Hypothalamus (tissue), 51 donors: ENCODE measurements around the gene FRMD1.

ENCODE experiments used
- DNase-seq, 51 donors: peaks; one replicate each; lab custom pipeline; 2025; lab: John Stamatoyannopoulos, UW

FRMD1 gene

GRCh38 chr6:168078943-168079405 is at the start of gene FRMD1:
Gene FRMD1, minus strand, starts transcription at chr6:168079212. Its CDS starts 118 bp downstream, at chr6:168079094.
- no peak for DNase-seq

GRCh38 chr6:168128006-168128630 is 49.1 kb upstream of the FRMD1 start:
- DNase-seq = no peak

GRCh38 chr6:168127384-168127868 is 48.4 kb upstream of the FRMD1 start:
- no peak for DNase-seq

DNA sequence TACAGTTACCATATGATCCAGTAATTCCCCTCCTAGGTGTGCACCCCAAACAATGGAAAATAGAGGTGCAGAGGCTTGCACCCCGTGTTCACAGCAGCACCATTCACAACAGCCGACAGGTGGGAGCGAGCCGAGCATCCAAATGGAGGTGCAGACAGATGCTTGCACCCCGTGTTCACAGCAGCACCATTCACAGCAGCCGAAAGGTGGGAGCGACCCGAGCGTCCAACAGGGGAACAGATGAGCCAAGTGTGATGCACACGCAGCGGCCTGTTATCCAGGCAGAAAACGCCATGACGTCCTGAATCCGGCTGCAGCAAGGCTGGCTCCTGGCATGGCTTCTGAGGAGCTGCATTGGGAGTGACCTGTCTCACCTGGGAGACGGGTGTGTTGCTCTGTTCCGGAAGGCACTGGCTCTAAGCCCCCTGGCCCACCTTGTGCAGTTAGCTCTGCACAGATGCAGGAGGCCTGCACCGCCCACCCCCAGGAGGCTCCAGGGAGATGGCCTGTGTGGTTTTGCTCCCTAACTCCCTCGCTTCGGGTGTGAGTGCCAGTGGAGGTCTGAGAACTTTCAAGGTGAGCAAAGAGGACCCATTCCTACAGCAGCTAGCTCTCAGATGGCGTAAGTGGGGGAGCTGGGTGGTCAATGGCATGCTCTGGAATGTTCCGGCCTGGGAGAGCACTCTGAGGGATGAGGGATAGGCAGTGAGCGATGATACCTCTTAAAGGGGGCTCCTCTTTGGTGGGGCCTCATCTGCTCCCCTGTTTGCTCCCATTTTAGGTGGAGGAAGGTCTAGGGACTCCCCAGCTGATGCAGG is 47.8 kb upstream of the FRMD1 start:
- no peak for DNase-seq

GRCh38 chr6:168125429-168126001 is 46.5 kb upstream of the FRMD1 start:
- no peak for DNase-seq

GRCh38 chr6:168124921-168125320 is 45.9 kb upstream of the FRMD1 start:
- no peak for DNase-seq

GRCh38 chr6:168124158-168124557 is 45.1 kb upstream of the FRMD1 start:
- DNase-seq = no peak

GRCh38 chr6:168123165-168123911 is 44.3 kb upstream of the FRMD1 start:
- no peak for DNase-seq

DNA sequence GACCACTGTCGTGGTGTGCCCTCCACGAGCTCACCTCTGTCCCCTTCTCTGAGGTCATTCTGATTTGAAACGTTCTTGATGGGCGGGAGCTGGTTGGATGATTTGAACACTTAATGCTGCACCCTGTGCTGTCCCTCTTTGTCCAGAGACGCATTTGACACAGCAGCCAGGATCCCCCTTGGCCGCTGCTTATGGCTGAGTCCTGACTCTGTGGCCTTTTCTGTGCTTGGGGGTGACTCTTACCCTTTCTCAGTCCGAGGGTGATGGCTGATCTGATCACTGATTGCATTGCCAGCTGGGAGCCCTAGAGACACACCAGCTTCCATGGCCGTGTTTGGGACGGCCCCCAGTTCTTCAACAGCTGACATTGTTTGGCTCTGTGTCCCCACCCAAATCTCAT is 43.5 kb upstream of the FRMD1 start:
- no peak for DNase-seq

GRCh38 chr6:168122011-168122410 is 43.0 kb upstream of the FRMD1 start:
- no peak for DNase-seq

DNA sequence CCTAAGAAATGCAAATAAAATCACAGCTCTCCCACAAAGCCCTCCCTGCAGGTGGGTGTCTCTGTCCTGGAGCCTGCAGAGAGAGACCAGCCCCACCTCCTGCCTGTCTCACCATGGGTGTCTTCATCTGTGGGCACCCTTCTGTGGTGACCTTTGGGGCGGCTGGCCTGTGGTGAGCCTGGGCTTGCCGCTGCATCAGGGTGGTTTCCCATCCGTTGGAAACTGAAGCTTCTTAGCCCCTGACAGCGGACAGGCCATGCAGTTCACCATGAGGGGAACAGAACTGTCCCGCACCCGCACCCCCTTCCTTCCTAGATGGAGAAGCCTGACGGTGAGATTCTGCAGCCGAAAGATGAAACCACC is 42.3 kb upstream of the FRMD1 start:
- DNase-seq = no peak

GRCh38 chr6:168120390-168121302 is 41.6 kb upstream of the FRMD1 start:
- DNase-seq = no peak

- no peak for DNase-seq
Measured at GRCh38 chr6:168119539-168119938, 40.5 kb upstream of the FRMD1 start.

DNA sequence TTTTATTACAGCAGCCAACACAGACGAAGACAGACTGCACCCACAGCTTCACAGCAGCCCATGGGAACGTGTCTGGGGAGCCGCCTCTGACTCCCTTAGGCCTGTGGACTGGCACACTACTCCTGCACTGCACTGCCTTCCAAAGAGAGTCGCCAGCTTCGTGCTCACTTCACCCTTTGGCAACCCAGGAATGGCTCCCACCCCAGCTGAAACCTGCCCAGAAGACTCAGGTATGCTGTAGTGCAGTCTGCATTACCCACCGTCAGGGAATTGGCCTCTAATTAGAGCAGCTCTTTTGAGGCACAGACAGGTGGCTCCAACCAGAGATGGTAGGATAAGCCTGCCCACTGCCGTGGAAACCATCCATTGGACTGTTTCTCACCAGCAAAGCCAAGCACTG is 39.9 kb upstream of the FRMD1 start:
- DNase-seq = no peak

DNA sequence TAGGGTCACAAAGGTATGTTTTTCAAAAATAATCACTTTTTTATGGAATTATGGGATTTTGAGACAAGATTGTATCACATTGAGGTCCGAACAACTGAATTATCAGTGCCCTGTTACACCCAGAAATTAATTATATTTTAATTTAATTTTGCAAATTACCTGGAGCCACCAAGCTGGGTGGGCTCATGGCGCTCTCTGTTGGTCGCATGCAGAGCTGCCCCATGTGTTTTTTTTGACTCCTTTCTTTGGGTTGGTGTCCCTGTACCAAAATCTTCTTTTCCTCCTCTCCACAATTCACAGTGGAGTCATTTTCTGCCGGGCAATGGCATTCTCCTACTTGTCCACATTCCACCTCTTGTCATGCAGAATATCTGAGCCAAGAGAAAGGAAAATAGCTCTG is 38.9 kb upstream of the FRMD1 start:
- no peak for DNase-seq

- DNase-seq = no peak
Measured at GRCh38 chr6:168116975-168117899, 38.2 kb upstream of the FRMD1 start.

GRCh38 chr6:168116438-168116974 is 37.5 kb upstream of the FRMD1 start:
- no peak for DNase-seq

DNA sequence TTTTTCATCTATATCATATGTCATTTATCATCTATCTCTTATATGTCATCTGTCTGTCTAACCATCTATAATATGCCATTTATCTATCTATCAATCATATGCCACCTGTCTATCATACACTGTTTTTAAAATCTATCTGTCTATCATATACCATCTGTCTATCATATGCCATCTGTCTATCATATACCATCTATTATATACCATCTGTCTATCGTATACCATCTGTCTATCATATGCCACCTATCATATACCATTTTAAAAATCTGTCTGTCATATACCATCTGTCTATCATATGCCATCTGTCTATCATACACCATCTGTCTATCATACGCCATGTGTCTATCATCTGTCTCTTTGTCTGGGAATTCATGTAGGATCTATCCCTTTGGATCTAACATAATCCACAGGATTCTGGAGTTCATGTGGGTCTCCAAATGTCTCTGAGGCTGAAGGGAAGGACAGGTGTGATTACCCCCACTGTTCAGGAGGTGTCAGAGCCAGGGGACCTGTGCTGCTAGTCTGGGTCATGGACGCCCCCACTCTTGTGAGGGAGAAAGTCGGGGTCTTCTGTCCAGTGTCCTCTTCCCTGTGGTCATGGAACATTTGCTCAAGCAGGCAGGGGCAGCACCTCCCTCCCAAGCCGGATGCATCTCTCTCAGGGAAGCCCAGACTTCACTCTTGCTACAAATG is 36.9 kb upstream of the FRMD1 start:
- DNase-seq = no peak
